ENCODE measurements around the gene TRAF4. TPM values are rescaled to one million over a fixed set of nuclear protein-coding genes. Genes with fewer than 3 reads are reported as not detected.

The TRAF4 gene
- total and polyA plus RNA-seq, 9 of the 15 experiments (the other 6 are each of a cell fraction or from before 2014, with no cell fraction given): 2.4 to 147 (median 72.4) TPM

DNA sequence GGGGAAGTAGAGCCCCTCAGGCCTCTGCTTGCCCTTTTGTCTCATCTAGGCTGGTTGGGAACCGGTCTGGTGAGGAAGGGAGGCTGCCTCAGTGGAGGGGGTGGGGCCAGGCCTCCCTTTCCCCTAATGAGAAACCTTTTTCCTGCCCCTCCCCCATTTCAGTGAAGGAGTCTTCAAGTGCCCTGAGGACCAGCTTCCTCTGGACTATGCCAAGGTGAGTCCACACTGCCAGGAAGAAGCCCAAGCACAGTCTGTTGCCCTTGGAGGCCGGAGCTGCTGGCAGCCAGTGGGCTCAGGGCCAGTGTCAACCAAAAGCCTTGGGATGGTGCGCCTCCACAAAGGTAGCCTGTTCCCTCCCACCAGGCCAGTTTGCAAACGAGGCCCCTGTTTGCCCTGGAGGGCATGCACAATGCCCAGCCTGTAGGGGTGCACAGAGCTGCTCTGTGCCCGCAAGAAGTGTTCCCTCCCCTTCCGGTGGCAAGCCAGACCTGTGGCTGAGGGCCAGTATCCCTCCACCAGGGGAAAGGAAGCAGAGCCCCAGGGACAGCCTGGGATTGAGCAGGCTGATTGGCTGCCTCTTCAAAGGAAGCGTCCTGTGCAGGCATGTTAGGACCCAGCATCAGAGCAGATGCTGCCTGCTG lies 3.4 kb downstream of the TRAF4 start:
- in situ Hi-C loops (cut with MboI) (no loop called here), intact Hi-C loops (cut with micrococcal nuclease) (no loop called here)
- Histone ChIP-seq H3K4me1 (replicated peaks in 1 of 2; ENCODE audit: control insufficient read depth in 2 of 2, insufficient read depth in 2 of 2, low read length in 2 of 2) (peaks cover 28 to 65% of the 10 kb centered on the region in 2 experiments), H3K9ac (ENCODE audit: insufficient read depth in 1 of 2, low read depth in 2 of 2, low read length in 2 of 2) (peak overlapping the region in 1 of 2 experiments; percentile 99; a peak in 2 of 4 replicates), H3K9me3 (replicated peaks; ENCODE audit: control insufficient read depth, insufficient read depth, low read depth, low read length) (no peaks in the 10 kb centered on the region), H3K36me3 (ENCODE audit: control insufficient read depth, insufficient read depth, low read length) (peaks cover 73% of the 10 kb centered on the region), H4K20me1 (replicated peaks; ENCODE audit: control insufficient read depth, insufficient read depth, low read length) (peaks cover 27% of the 10 kb centered on the region), H3K4me3 (no peak overlapping the region), H3K27ac (ENCODE audit: extremely low read depth, low read depth, low read length) (no peak overlapping the region), H3K27me3 (ENCODE audit: control insufficient read depth in 2 of 2, insufficient read depth in 2 of 2, low read length in 2 of 2) (no peaks in the 10 kb centered on the region), H3K4me2 (ENCODE audit: insufficient read depth, low read length) (no peak overlapping the region), H2AFZ (ENCODE audit: low read depth, low read length) (no peak overlapping the region), H3K9me1 (ENCODE audit: control insufficient read depth, insufficient read depth, low read length) (no peaks in the 10 kb centered on the region), H3K79me2 (ENCODE audit: control insufficient read depth, insufficient read depth, low read length) (peaks cover 67% of the 10 kb centered on the region)
- DNase-seq (ENCODE audit: extremely low read depth in 1 of 4, low spot score in 3 of 4): peak in 2 of 4 experiments; percentile 23 to 42
- WGBS (ENCODE audit: insufficient coverage, low coverage, missing lambda C conversion rate): 92% methylated on average over 6 of the region's 7 CpGs
- ChIA-PET CTCF (ENCODE audit: low intra/inter-chr PET ratio) (interaction anchor here (6.8 kb wide), 1 partner anchor 20 kb away, joined by 117 read pairs; the partner anchor contains the start of genes NEK8 and TLCD1), POLR2A (interaction anchor here (0.5 to 17.4 kb wide), 11 partner anchors 12 to 172 kb away, joined by 3 to 367 read pairs (median 3); partner anchors contain the start of genes NEK8, RPL23A and TLCD1)
- no peak for ATAC-seq
- no peak for FAIRE-seq
- TF ChIP-seq RBFOX2 (IDR thresholded peaks at IDR 0.05; ENCODE audit: low read depth, low read length) (peak; percentile 51; the same call in 1 of the 2 replicates), POLR2G (IDR thresholded peaks at IDR 0.05; ENCODE audit: low read depth, low read length) (peak; percentile 30; the same call in 1 of the 2 replicates), RBM22 (IDR thresholded peaks at IDR 0.05; ENCODE audit: low read depth, low read length, poor library complexity, severe bottlenecking) (peak; percentile 8), FOXK1 (CRISPR knock-in tag; IDR thresholded peaks at IDR 0.05; ENCODE audit: borderline replicate concordance) (no peak)
- no TSS peak for BruUV-seq (replicated peaks)

Measured in K562 (cell line).